Endothelial cell of umbilical vein (primary cell): Measurements from ENCODE around the gene LSM2. TPM values are rescaled to one million over a fixed set of nuclear protein-coding genes. Genes with fewer than 3 reads are reported as not detected.

Source experiments
- BruUV-seq: library from RNA; stranded (reverse); fragments of 400-500 nt; replicated peaks from 2 replicates; lab custom pipeline; 2021; lab: Mats Ljungman, UMichigan
- CTCF ChIA-PET: fragments of 300-600, 350-600 bp; sonication (Branson Sonifier 250); formaldehyde crosslinking; loops from one replicate; lab custom pipeline; 2021; ENCODE audit warnings: antibody characterized with exemption, inconsistent platforms; lab: Charles Lee
- POLR2A ChIA-PET: fragments of 300-600, 350-600 bp; sonication (Branson Sonifier 250); formaldehyde crosslinking; loops from one replicate; lab custom pipeline; 2021; ENCODE audit warnings: antibody characterized with exemption, inconsistent platforms; lab: Charles Lee
- DNase-seq: peaks from one replicate; pipeline ENCODE4 v3.0.0-alpha.2; 2011; ENCODE audit warnings: low read depth, low spot score
- FAIRE-seq: peaks from 2 replicates; lab custom pipeline; 2011; peaks lifted over from hg19 to GRCh38; lab: Jason Lieb, UNC
- H2AFZ ChIP-seq: 2 replicates; pipeline ENCODE4 v1.6.0; 2012; ENCODE audit warnings: low read depth, low read length, control low read depth, inconsistent platforms
- H3K27ac ChIP-seq: 2 replicates; pipeline ENCODE4 v1.5.1; 2011; ENCODE audit warnings: low read depth, mild to moderate bottlenecking, control low read depth, low read length, moderate library complexity; ENCODE audit not compliant: insufficient read depth
- H3K27me3 ChIP-seq, 2 experiments: 2 replicates each; pipeline versions ENCODE4 v1.6.0 to v1.6.1; 2011; ENCODE audit warnings: low read length in 2 of 2, mixed read lengths in 1 of 2; ENCODE audit not compliant: control insufficient read depth in 2 of 2, insufficient read depth in 2 of 2
- H3K36me3 ChIP-seq, 2 experiments: 2 replicates in 1 of 2; 3 replicates in 1 of 2; pipeline ENCODE4 v1.5.1; 2011; ENCODE audit warnings: low read length in 2 of 2, mild to moderate bottlenecking in 1 of 2, moderate library complexity in 1 of 2; ENCODE audit not compliant: control insufficient read depth in 2 of 2, insufficient read depth in 2 of 2; ENCODE audit errors: extremely low read depth in 1 of 2
- H3K4me1 ChIP-seq: 3 replicates; pipeline ENCODE4 v1.5.1; 2011; ENCODE audit warnings: mild to moderate bottlenecking, low read length; ENCODE audit not compliant: control insufficient read depth, insufficient read depth; ENCODE audit errors: extremely low read depth
- H3K4me2 ChIP-seq: 2 replicates; pipeline ENCODE4 v1.6.1; 2011; ENCODE audit warnings: low read length, control low read depth, mixed read lengths; ENCODE audit not compliant: insufficient read depth
- H3K4me3 ChIP-seq, 3 experiments: fragments of 200-600 bp in 1 of 3; sonication (generic), shearing (Covaris generic) in 1 of 3; replicated peaks in 1 of 3; 2 replicates each; pipeline ENCODE4 v1.5.1; 2011 to 2016; ENCODE audit warnings: control low read depth in 3 of 3, low read length in 3 of 3, mild to moderate bottlenecking in 2 of 3, inconsistent platforms in 1 of 3, low read depth in 1 of 3, moderate library complexity in 1 of 3; ENCODE audit not compliant: insufficient read depth in 1 of 3
- H3K79me2 ChIP-seq: 2 replicates; pipeline ENCODE4 v1.6.0; 2012; ENCODE audit warnings: low read length, inconsistent platforms; ENCODE audit not compliant: control insufficient read depth, insufficient read depth
- H3K9ac ChIP-seq: replicated peaks from 2 replicates; pipeline ENCODE3; 2011; ENCODE audit warnings: low read length, control low read depth; ENCODE audit not compliant: insufficient read depth; ENCODE audit errors: extremely low read depth
- H3K9me1 ChIP-seq: replicated peaks from 3 replicates; pipeline ENCODE4 v1.6.0; 2011; ENCODE audit warnings: mild to moderate bottlenecking, low read length; ENCODE audit not compliant: control insufficient read depth, insufficient read depth; ENCODE audit errors: extremely low read depth
- H3K9me3 ChIP-seq: replicated peaks from 2 replicates; pipeline ENCODE4 v1.5.1; 2012; ENCODE audit warnings: low read length, inconsistent platforms; ENCODE audit not compliant: control insufficient read depth, insufficient read depth
- H4K20me1 ChIP-seq: replicated peaks from 2 replicates; pipeline ENCODE3; 2011; ENCODE audit warnings: mild to moderate bottlenecking, low read length; ENCODE audit not compliant: control insufficient read depth, insufficient read depth; ENCODE audit errors: extremely low read depth
- FOS ChIP-seq: IDR thresholded peaks from 2 replicates; pipeline ENCODE4 v1.6.1; 2011; ENCODE audit warnings: mild to moderate bottlenecking, low read length, moderate library complexity, borderline replicate concordance; ENCODE audit not compliant: insufficient read depth
- GATA2 ChIP-seq: IDR thresholded peaks from 2 replicates; pipeline ENCODE4 v1.7.0; 2011; ENCODE audit warnings: low read depth, mild to moderate bottlenecking, moderate library complexity, mixed read lengths, low read length; ENCODE audit not compliant: insufficient read length, insufficient read depth
- MYC ChIP-seq: IDR thresholded peaks from one replicate; pipeline ENCODE4 v1.6.1; 2011; ENCODE audit warnings: mild to moderate bottlenecking, low read depth, low read length
- POLR2A ChIP-seq: IDR thresholded peaks from 2 replicates; pipeline ENCODE4 v1.6.1; 2012; ENCODE audit warnings: low read depth, mild to moderate bottlenecking, control low read depth, low read length
- dilution Hi-C: fragments of 300-500 bp; cut with MboI; formaldehyde crosslinking; loops from one replicate; pipeline ENCODE4 v1.15.0; 2019; ENCODE audit warnings: low sequenced_read_pairs; ENCODE audit not compliant: extremely low pct_ligation_motif_present
- intact Hi-C: fragments of 100-400 bp; cut with micrococcal nuclease; formaldehyde crosslinking; loops from one replicate; pipeline ENCODE4 v1.10.0; 2022
- polyA plus RNA-seq, 4 experiments: library from polyadenylated mRNA; depleted of rRNA in 3 of 4; stranded (reverse) in 3 of 4; unstranded in 1 of 4; fragments of >200 nt; gene quantifications; 2 replicates each; pipeline versions ENCODE4 v1.2.1 to v1.2.3, GENCODE V29; 2011 to 2012; ENCODE audit warnings: missing spikeins in 1 of 4
- total RNA-seq: library from RNA; stranded (reverse); gene quantifications from 2 replicates; pipeline ENCODE4 v1.2.3, GENCODE V29; 2021
- TF ChIP-seq, protein P1 (sequence below), 2 donors: IDR thresholded peaks; 1 replicate in 1 of 2; 2 replicates in 1 of 2; pipeline ENCODE4 v1.5.1; 2011; ENCODE audit warnings: low read length in 2 of 2, mild to moderate bottlenecking in 2 of 2, moderate library complexity in 2 of 2, control low read depth in 1 of 2, inconsistent platforms in 1 of 2, low read depth in 1 of 2; ENCODE audit not compliant: insufficient read depth in 1 of 2; ENCODE audit errors: extremely low read depth in 1 of 2
- TF ChIP-seq, protein P2 (sequence below): IDR thresholded peaks from 2 replicates; pipeline ENCODE4 v1.6.1; 2011; ENCODE audit not compliant: insufficient read depth, insufficient read length

The LSM2 gene
- total and polyA plus RNA-seq, 2 donors (not counting 3 experiments of a cell fraction or from before 2014, with no cell fraction given), result 78.1 to 86.0 TPM

DNA sequence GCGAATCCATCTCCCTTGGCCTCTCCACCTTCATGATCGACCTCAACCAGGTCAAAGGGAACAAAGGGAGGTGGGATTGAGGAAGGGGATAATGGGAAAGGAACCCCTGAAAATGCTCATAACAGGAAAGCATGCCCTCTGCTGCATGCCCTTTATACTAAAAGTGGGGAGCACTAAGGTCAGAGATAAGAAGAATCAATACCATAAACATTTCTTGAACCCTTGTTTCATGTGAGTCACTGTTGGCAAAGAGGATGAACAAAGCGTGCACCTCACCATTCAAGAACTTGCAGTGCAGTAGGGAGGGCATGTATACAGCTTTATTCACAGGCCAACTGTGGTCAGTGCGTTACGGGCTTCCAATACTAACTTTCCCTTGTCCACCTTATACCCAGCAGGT, 46.0 kb downstream of the LSM2 start:
- Histone ChIP-seq H3K9ac (no peak overlapping the region), H4K20me1 (no peaks in the 10 kb centered on the region), H3K4me3 (no peak overlapping the region), H3K4me1 (no peaks in the 10 kb centered on the region), H3K79me2 (no peaks in the 10 kb centered on the region), H3K27me3 (no peaks in the 10 kb centered on the region), H3K36me3 (peaks cover 2% of the 10 kb centered on the region in 2 experiments), H3K9me1 (no peaks in the 10 kb centered on the region), H2AFZ (no peak overlapping the region), H3K9me3 (no peaks in the 10 kb centered on the region), H3K27ac (no peak overlapping the region), H3K4me2 (no peak overlapping the region)
- ChIA-PET POLR2A (no interaction called here), CTCF (interaction anchor here (1.0 kb wide), 1 partner anchor 9 kb away, joined by 3 read pairs; no protein-coding TSS in a partner anchor)
- dilution Hi-C loops, result no loop called here
- DNase-seq, result no peak
- FAIRE-seq, result no peak
- no TSS peak for BruUV-seq
- intact Hi-C loops, result no loop called here
- TF ChIP-seq MYC, result no peak
- TF ChIP-seq, protein P1, sequence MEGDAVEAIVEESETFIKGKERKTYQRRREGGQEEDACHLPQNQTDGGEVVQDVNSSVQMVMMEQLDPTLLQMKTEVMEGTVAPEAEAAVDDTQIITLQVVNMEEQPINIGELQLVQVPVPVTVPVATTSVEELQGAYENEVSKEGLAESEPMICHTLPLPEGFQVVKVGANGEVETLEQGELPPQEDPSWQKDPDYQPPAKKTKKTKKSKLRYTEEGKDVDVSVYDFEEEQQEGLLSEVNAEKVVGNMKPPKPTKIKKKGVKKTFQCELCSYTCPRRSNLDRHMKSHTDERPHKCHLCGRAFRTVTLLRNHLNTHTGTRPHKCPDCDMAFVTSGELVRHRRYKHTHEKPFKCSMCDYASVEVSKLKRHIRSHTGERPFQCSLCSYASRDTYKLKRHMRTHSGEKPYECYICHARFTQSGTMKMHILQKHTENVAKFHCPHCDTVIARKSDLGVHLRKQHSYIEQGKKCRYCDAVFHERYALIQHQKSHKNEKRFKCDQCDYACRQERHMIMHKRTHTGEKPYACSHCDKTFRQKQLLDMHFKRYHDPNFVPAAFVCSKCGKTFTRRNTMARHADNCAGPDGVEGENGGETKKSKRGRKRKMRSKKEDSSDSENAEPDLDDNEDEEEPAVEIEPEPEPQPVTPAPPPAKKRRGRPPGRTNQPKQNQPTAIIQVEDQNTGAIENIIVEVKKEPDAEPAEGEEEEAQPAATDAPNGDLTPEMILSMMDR (IDR thresholded peaks at IDR 0.05; ENCODE audit: extremely low read depth in 1 of 2, insufficient read depth in 1 of 2, low read depth in 1 of 2, low read length in 2 of 2), result no peak
- TF ChIP-seq, protein P2, sequence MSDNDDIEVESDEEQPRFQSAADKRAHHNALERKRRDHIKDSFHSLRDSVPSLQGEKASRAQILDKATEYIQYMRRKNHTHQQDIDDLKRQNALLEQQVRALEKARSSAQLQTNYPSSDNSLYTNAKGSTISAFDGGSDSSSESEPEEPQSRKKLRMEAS, result no peak
- TF ChIP-seq FOS, result no peak
- no peak for TF ChIP-seq GATA2
- TF ChIP-seq POLR2A, result no peak
